HepG2 (cell line): Measurements from ENCODE around the gene RRAD. TPM values are rescaled to one million over a fixed set of nuclear protein-coding genes. Genes with fewer than 3 reads are reported as not detected.

Experiments
- EP300 ChIP-seq, 3 experiments: sonication (generic) in 1 of 3; formaldehyde crosslinking in 1 of 3; IDR thresholded peaks; 2 replicates each; pipeline versions ENCODE4 v1.5.1 to v1.6.1; 2011 to 2020; ENCODE audit warnings: low read depth in 2 of 3, low read length in 2 of 3, borderline replicate concordance in 1 of 3, improper control_type of control experiment in 1 of 3, mild to moderate bottlenecking in 1 of 3, missing genetic modification reagents in 1 of 3, moderate library complexity in 1 of 3
- ETV6 ChIP-seq: sonication (generic); formaldehyde crosslinking; conservative IDR thresholded peaks from 2 replicates; pipeline ENCODE4 v1.4.0; 2020; ENCODE audit warnings: missing genetic modification reagents
- FOXO4 ChIP-seq: sonication (generic); formaldehyde crosslinking; conservative IDR thresholded peaks from 2 replicates; pipeline ENCODE4 v1.8.1; 2023; ENCODE audit warnings: missing genetic modification reagents
- FOXP1 ChIP-seq, 2 experiments: fragments of 450-650 bp in 1 of 2; IDR thresholded peaks; 2 replicates each; pipeline ENCODE4 v1.6.1; 2017 to 2018; ENCODE audit warnings: antibody characterized with exemption in 1 of 2
- GATAD1 ChIP-seq: IDR thresholded peaks from 2 replicates; pipeline ENCODE4 v1.6.1; 2016; ENCODE audit warnings: missing genetic modification reagents, missing compliant biosample characterization
- KDM5B ChIP-seq: sonication (generic); formaldehyde crosslinking; IDR thresholded peaks from 2 replicates; pipeline ENCODE4 v1.4.0; 2020; ENCODE audit warnings: missing genetic modification reagents, mild to moderate bottlenecking, borderline replicate concordance
- MYPOP ChIP-seq: sonication (generic); formaldehyde crosslinking; IDR thresholded peaks from 2 replicates; pipeline ENCODE4 v1.8.1; 2023; ENCODE audit warnings: mild to moderate bottlenecking, moderate library complexity, missing genetic modification reagents
- NFYC ChIP-seq: IDR thresholded peaks from 2 replicates; pipeline ENCODE4 v1.6.1; 2016; ENCODE audit warnings: missing genetic modification reagents, missing compliant biosample characterization
- PAWR ChIP-seq: sonication (generic); formaldehyde crosslinking; IDR thresholded peaks from 2 replicates; pipeline ENCODE4 v1.4.0; 2020; ENCODE audit warnings: missing genetic modification reagents, mild to moderate bottlenecking, borderline replicate concordance
- RFXAP ChIP-seq: sonication (generic); formaldehyde crosslinking; IDR thresholded peaks from 2 replicates; pipeline ENCODE4 v1.4.0; 2020; ENCODE audit warnings: missing genetic modification reagents, borderline replicate concordance
- SMAD3 ChIP-seq: sonication (generic); formaldehyde crosslinking; IDR thresholded peaks from 2 replicates; pipeline ENCODE4 v1.4.0; 2020; ENCODE audit warnings: missing genetic modification reagents
- SUZ12 ChIP-seq: fragments of 150-350 bp; IDR thresholded peaks from 2 replicates; pipeline ENCODE4 v1.6.1; 2014; ENCODE audit warnings: low read depth, low read length
- TCF7L2 ChIP-seq: IDR thresholded peaks from 2 replicates; pipeline ENCODE4 v1.6.1; 2011; ENCODE audit warnings: mild to moderate bottlenecking, low read depth, low read length, moderate library complexity
- ZEB1 ChIP-seq: IDR thresholded peaks from 2 replicates; pipeline ENCODE4 v1.6.1; 2012; ENCODE audit warnings: mild to moderate bottlenecking, low read depth, inconsistent platforms; ENCODE audit not compliant: insufficient replicate concordance
- ZFP36 ChIP-seq: fragments of 150-350 bp; IDR thresholded peaks from 2 replicates; pipeline ENCODE4 v1.6.1; 2018; ENCODE audit warnings: borderline replicate concordance, low read length, low read depth; ENCODE audit not compliant: partially characterized antibody
- ZMAT3 ChIP-seq: sonication (generic); formaldehyde crosslinking; conservative IDR thresholded peaks from 2 replicates; pipeline ENCODE4 v1.7.0; 2021; ENCODE audit warnings: missing genetic modification reagents
- ZNF382 ChIP-seq: sonication (generic); formaldehyde crosslinking; IDR thresholded peaks from 2 replicates; pipeline ENCODE4 v1.5.0; 2020; ENCODE audit warnings: missing genetic modification reagents, mild to moderate bottlenecking, borderline replicate concordance
- ZNF549 ChIP-seq: sonication (generic); formaldehyde crosslinking; IDR thresholded peaks from 2 replicates; pipeline ENCODE4 v1.5.0; 2020; ENCODE audit warnings: missing genetic modification reagents
- ZNF775 ChIP-seq: sonication (generic); formaldehyde crosslinking; IDR thresholded peaks from 2 replicates; pipeline ENCODE4 v1.4.0; 2020; ENCODE audit warnings: missing genetic modification reagents, mild to moderate bottlenecking, moderate library complexity, borderline replicate concordance
- ZNF800 ChIP-seq: sonication (generic); formaldehyde crosslinking; IDR thresholded peaks from 2 replicates; pipeline ENCODE4 v1.4.0; 2020; ENCODE audit warnings: missing genetic modification reagents
- ZNF850 ChIP-seq: sonication (generic); formaldehyde crosslinking; conservative IDR thresholded peaks from 2 replicates; pipeline ENCODE4 v1.9.0; 2021; ENCODE audit warnings: mild to moderate bottlenecking, missing genetic modification reagents
- ZSCAN5A ChIP-seq: sonication (generic); formaldehyde crosslinking; IDR thresholded peaks from 2 replicates; pipeline ENCODE4 v1.8.0; 2022; ENCODE audit warnings: mild to moderate bottlenecking, missing genetic modification reagents, borderline replicate concordance
- polyA plus RNA-seq, 8 experiments: library from polyadenylated mRNA; depleted of rRNA in 3 of 8; stranded (reverse) in 7 of 8; unstranded in 1 of 8; fragments of >200 nt; fragmentation: Illumina TruSeq in 4 of 8; extraction: Trizol in 4 of 8; gene quantifications; 2 replicates each; pipeline versions ENCODE4 v1.2.1 to v1.2.3, GENCODE V29; 2011 to 2016; ENCODE audit warnings: low read depth in 4 of 8, missing spikeins in 1 of 8, mixed read lengths in 1 of 8; ENCODE audit not compliant: insufficient read depth in 1 of 8
- total RNA-seq, 5 experiments: library from RNA; depleted of rRNA; stranded (reverse); fragments of >200 nt; fragmentation: Illumina TruSeq; extraction: Trizol; gene quantifications; 2 replicates each; pipeline ENCODE4 v1.2.3, GENCODE V29; 2016; ENCODE audit warnings: low read depth in 1 of 5

Gene RRAD
- total and polyA plus RNA-seq, 2 of the 13 experiments (the other 11 are each of a cell fraction or from before 2014, with no cell fraction given) = 0.80 to 1.1 TPM

- TF ChIP-seq ZSCAN5A (CRISPR knock-in tag) = peak; percentile 4; the same call in 1 of the 2 replicates
- peak; percentile 96; the same call in 1 of the 2 replicates for TF ChIP-seq FOXO4
- TF ChIP-seq ZEB1 = no peak
- no peak for TF ChIP-seq ZNF775 (CRISPR knock-in tag)
- TF ChIP-seq KDM5B (CRISPR knock-in tag) = peak; percentile 64; the same call in 1 of the 2 replicates
- TF ChIP-seq NFYC (CRISPR knock-in tag) = peak; percentile 60
- TF ChIP-seq GATAD1 = no peak; the same call in 1 of the 2 replicates
- TF ChIP-seq EP300 (IDR thresholded peaks at IDR 0.05; ENCODE audit: low read depth in 2 of 2, low read length in 2 of 2) = peak in 1 of 2 experiments; percentile 75; a peak in 2 of 4 replicates
- peak; percentile 66; the same call in 1 of the 2 replicates for TF ChIP-seq EP300 (CRISPR knock-in tag; IDR thresholded peaks at IDR 0.05; ENCODE audit: borderline replicate concordance)
- TF ChIP-seq ZNF549 (CRISPR knock-in tag) = no peak
- no peak for TF ChIP-seq ZMAT3 (CRISPR knock-in tag)
- no peak for TF ChIP-seq ZFP36
- TF ChIP-seq ETV6 (CRISPR knock-in tag) = 0 out of 2 replicates have a peak, but pooled peaks have one; percentile 24
- no peak for TF ChIP-seq ZNF382 (CRISPR knock-in tag)
- no peak for TF ChIP-seq PAWR (CRISPR knock-in tag)
- TF ChIP-seq TCF7L2 = 0 out of 2 replicates have a peak, but pooled peaks have one; percentile 26
- peak; percentile 52; the same call in 1 of the 2 replicates for TF ChIP-seq RFXAP (CRISPR knock-in tag)
- no peak for TF ChIP-seq FOXP1 (IDR thresholded peaks at IDR 0.05)
- TF ChIP-seq FOXP1 (CRISPR knock-in tag; IDR thresholded peaks at IDR 0.05) = peak; percentile 70
- no peak for TF ChIP-seq SUZ12
- TF ChIP-seq ZNF800 (CRISPR knock-in tag) = 0 out of 2 replicates have a peak, but pooled peaks have one; percentile 65
- peak; percentile 78; the same call in 1 of the 2 replicates for TF ChIP-seq SMAD3
- no peak for TF ChIP-seq ZNF850 (CRISPR knock-in tag)
- no peak for TF ChIP-seq MYPOP (CRISPR knock-in tag)
Measured at GRCh38 chr16:66905633-66906539, 19.4 kb downstream of the RRAD start (continued).
